Uterine smooth muscle cell (primary cell): ENCODE data around the gene PUM2. TPM values are rescaled to one million over a fixed set of nuclear protein-coding genes. Genes with fewer than 3 reads are reported as not detected.

ENCODE experiments used
- total RNA-seq: library from RNA; depleted of rRNA; stranded (reverse); fragments of >200 nt; gene quantifications from 2 replicates; pipeline ENCODE4 v1.2.3, GENCODE V29; 2014

The PUM2 gene
- 53.6 and 56.6 TPM in 2 replicates for total RNA-seq

DNA sequence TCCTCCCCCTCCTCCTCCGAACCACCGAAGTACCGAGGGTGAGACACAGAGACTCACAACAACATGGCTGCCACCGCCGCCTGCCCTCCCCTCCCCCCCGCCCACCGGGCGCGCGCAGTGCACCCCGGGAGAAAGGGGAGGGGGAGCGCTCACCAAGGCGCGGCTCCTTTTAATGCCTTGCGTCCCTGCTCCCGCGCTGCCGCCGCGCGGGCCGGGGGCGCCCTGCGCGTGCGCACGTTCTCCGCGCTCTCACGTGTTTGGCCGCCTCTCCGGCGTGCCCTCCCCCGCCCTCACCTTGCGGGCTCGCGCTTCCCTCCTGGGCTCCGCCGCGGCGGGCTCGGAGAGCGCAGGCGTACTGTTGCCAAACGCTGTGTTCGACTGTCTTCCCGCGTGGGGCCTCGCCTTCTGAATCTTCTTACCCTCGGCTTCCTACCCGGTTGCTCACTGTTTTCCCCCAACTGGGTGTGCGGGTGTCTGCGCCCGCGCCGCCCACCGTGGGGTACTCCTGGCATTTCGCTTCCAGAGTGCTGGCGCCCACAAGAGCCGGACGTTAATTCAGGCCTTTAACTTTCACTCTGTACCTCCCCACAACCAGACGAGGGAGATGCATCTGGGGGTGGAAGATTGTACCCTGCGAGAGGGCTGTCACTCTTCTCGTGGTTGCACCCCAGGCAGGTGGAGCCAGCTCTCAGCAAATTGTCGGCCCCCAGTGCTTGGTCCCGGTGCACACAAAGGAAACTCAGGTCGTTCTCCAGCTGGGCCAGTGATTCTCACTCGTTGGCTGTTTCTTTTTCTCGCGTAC lies at the start of gene PUM2:
Gene PUM2, minus strand, starts transcription at position 92 of the 802 bp plus-strand sequence. CDS start 23,484 bp downstream, outside the sequence.

DNA sequence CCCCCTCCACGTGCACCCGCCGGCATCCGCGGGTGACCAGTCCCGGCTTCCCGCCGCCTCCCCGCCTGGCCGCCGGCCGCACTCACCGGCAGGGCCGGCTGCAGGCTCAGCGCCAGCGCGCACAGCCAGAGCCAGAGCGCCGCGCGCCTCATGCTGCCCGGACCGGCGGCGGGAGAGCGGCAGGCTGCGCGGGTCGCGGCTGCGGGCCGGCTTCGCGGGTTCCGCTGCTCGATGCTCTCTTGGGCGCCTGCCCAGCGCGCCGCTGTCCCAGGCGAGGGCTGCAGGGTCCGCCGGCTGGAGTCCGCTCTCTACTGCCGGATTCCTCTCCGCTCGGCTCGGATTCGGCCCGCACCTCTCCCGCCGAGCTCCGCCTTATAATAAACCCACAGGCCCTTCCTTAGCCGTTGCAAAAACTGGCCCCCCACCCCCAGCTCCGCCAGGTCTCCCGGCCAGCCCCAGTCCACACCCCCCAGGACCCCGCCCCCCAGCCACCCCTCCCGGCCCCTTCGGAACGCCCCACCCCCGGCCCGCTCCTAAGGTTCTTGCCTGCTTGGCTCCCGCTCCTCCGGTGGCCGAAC lies 125.8 kb downstream of the PUM2 start, which contains the start of gene SDC1:
Gene SDC1, minus strand, starts transcription at position 415 of the 578 bp plus-strand sequence. Its CDS starts 263 bp downstream, at position 152.

Other genes with a start within 250 kb of the PUM2 start
- gene SDC1, start 125.7 kb downstream of the PUM2 start, total RNA-seq, result 99.2 and 117 TPM in 2 replicates
- 69.7 and 99.0 TPM in 2 replicates for gene RHOB, start 96.2 kb upstream of the PUM2 start, total RNA-seq